CD4-positive, alpha-beta T cell treated with Interleukin-4 for 1 hour (primary cell): Measurements from ENCODE around the gene SHANK3.

Experiments
- DNase-seq, 2 donors: peaks; one replicate each; pipeline ENCODE4 v3.0.0-alpha.2; 2020 to 2022

SHANK3 gene

GRCh38 chr22:50714631-50715179, 42.1 kb downstream of the SHANK3 start:
- no peak for DNase-seq

DNA sequence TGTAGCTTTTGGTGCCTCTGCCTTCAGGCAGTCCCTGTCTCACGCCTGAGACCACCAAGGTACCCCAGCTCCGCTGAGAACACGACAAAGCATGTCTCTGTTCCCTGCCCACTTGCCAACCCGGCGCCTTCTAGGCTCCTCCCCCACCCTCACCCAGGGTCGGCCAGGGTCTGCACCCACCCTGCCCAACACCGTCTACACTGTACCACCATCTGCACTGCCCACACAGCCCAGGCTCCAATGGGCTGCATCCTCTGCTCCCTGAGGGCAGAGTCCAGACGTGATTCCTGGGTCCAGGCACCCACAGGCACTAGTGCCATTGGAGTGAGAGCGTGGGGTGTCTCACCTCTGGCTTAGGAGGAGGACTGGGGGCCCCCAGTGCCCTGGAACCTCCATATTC, 42.6 kb downstream of the SHANK3 start:
- no peak for DNase-seq

GRCh38 chr22:50715776-50716175, 43.2 kb downstream of the SHANK3 start:
- no peak for DNase-seq

DNA sequence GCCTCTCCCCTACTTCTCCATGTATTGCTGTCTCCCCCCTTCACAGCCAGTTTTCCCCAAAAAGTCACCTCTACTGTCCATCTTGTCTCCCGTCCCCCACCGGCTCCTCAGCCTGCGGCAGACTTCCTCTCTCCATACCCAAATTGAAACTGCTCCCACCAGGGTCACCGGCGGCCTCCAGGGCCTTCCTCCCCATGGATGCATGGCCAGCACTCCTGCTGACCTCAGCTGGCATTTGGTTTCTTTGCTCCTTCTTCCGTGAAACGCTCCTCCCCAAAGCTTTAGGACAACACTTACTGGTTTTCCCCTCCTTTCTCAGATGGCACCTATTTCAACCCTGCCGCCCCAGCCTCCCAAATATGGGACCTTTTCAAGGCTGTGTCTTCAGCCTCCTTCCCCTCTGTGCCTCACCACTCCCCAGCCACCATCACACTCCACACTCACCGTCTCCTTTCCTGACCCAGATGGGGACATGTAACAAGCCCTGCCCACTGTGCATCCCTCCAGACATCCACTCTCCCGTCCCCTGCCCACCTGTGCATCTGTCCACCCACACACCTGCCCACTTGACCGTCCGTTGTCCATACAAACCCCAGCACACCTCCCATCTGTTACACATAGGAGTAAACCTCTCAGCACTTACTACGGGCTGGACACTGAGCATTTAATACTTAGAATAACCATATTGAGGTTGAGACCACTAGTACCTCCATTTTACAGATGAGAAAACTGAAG, 43.8 kb downstream of the SHANK3 start:
- no peak for DNase-seq

DNA sequence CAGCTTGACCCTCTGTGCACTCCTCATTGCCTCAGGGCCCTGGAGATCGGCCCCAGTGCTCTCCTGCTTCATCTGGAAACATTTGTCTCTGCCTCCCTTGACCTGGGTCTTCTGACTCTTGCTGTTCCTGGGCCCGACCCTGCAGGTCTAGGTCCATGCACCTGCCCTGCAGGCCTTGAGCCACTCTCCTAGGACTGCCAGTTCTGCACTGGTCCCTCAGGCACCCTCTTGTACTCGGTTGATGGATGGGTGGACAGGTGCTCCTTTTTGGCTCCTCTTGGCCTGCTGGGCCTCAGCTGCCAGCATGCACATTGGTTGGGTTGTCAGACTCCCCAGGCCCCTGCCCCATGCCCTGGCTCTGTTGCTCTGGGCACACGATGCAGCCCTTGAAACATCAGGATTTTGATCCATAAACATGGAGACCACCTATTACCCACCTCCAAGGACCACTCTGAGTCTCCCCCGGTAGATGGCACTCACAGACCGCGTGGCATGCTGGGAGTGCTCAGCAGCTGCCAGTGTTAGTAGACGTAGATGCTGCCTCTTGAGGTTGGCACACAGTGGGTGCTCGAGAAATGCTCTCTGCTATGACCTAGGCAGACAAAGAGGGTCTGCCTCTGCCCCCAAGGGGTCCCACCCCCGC, 45.2 kb downstream of the SHANK3 start:
- DNase-seq: no peak

- DNase-seq: no peak
These were observed 45.7 kb downstream of the SHANK3 start for GRCh38 chr22:50718352-50718709.

DNA sequence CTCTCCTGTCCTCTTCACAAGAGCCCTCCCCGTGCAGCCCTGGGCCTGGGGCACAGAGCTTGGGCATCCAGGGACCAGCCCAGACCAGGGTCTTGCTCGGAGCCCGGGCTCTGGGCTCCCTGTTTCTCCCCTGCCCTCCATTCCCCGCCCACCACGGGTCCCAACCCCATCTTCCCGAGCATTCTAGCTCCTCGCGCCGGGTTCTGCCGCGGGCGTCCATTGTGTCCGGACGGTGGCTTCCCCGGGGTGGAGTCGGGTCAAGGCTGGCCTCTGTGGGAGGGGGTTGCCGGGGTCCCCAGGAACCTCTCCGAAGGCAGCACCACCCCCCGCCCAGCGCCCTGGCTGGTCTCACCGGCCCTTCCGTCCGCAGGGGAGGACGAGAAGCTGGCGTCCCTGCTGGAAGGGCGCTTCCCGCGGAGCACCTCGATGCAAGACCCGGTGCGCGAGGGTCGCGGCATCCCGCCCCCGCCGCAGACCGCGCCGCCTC, 47.2 kb downstream of the SHANK3 start:
- no peak for DNase-seq

DNA sequence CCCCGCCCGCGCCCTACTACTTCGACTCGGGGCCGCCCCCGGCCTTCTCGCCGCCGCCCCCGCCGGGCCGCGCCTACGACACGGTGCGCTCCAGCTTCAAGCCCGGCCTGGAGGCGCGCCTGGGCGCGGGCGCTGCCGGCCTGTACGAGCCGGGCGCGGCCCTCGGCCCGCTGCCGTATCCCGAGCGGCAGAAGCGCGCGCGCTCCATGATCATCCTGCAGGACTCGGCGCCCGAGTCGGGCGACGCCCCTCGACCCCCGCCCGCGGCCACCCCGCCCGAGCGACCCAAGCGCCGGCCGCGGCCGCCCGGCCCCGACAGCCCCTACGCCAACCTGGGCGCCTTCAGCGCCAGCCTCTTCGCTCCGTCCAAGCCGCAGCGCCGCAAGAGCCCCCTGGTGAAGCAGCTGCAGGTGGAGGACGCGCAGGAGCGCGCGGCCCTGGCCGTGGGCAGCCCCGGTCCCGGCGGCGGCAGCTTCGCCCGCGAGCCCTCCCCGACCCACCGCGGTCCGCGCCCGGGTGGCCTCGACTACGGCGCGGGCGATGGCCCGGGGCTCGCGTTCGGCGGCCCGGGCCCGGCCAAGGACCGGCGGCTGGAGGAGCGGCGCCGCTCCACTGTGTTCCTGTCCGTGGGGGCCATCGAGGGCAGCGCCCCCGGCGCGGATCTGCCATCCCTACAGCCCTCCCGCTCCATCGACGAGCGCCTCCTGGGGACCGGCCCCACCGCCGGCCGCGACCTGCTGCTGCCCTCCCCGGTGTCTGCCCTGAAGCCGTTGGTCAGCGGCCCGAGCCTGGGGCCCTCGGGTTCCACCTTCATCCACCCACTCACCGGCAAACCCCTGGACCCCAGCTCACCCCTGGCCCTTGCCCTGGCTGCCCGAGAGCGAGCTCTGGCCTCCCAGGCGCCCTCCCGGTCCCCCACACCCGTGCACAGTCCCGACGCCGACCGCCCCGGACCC, 48.0 kb downstream of the SHANK3 start:
- DNase-seq: no peak

DNA sequence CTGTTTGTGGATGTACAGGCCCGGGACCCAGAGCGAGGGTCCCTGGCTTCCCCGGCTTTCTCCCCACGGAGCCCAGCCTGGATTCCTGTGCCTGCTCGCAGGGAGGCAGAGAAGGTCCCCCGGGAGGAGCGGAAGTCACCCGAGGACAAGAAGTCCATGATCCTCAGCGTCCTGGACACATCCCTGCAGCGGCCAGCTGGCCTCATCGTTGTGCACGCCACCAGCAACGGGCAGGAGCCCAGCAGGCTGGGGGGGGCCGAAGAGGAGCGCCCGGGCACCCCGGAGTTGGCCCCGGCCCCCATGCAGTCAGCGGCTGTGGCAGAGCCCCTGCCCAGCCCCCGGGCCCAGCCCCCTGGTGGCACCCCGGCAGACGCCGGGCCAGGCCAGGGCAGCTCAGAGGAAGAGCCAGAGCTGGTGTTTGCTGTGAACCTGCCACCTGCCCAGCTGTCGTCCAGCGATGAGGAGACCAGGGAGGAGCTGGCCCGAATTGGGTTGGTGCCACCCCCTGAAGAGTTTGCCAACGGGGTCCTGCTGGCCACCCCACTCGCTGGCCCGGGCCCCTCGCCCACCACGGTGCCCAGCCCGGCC, 48.7 kb downstream of the SHANK3 start:
- DNase-seq: no peak

DNA sequence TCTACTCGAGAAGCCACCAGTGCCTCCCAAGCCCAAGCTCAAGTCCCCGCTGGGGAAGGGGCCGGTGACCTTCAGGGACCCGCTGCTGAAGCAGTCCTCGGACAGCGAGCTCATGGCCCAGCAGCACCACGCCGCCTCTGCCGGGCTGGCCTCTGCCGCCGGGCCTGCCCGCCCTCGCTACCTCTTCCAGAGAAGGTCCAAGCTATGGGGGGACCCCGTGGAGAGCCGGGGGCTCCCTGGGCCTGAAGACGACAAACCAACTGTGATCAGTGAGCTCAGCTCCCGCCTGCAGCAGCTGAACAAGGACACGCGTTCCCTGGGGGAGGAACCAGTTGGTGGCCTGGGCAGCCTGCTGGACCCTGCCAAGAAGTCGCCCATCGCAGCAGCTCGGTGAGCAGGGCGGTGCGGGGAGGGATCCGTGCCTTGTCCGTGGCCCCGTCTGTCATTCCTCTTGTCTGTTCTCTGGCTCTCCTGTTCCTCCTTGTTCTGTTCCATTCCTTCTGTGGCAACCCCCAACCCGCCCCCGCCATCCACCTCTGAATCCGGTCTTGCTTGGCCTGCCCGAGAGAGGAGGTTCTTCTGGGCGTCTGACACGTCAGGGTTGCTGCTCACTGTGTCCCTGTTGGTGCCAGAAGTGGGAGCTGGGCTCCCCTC, 49.6 kb downstream of the SHANK3 start:
- no peak for DNase-seq
